Nephron progenitor cell (in vitro differentiated cells): ENCODE measurements around the gene GSTM4.
"Not testable (repeated sequence)": the region's sequence is repeated elsewhere in the genome, so short reads cannot be mapped to it uniquely, and the experiment has no call there.

Experiments
- DNase-seq: peaks from one replicate; pipeline ENCODE4 v3.0.0; 2021
- H3K27ac Mint-ChIP-seq: 2 replicates; pipeline ENCODE4 v1.8.0; 2021; ENCODE audit warnings: mild to moderate bottlenecking, moderate library complexity, mixed read lengths
- H3K27me3 Mint-ChIP-seq: 2 replicates; pipeline ENCODE4 v1.8.0; 2021; ENCODE audit warnings: mild to moderate bottlenecking, low read depth, mixed read lengths; ENCODE audit not compliant: poor library complexity
- H3K36me3 Mint-ChIP-seq: 2 replicates; pipeline ENCODE4 v1.8.0; 2021; ENCODE audit warnings: low read depth, mixed read lengths
- H3K4me1 Mint-ChIP-seq: 2 replicates; pipeline ENCODE4 v1.8.0; 2021; ENCODE audit warnings: mixed read lengths
- H3K4me3 Mint-ChIP-seq: 2 replicates; pipeline ENCODE4 v1.8.0; 2021; ENCODE audit warnings: mild to moderate bottlenecking, moderate library complexity, mixed read lengths
- H3K9me3 Mint-ChIP-seq: 2 replicates; pipeline ENCODE4 v1.8.0; 2021; ENCODE audit warnings: mild to moderate bottlenecking, moderate library complexity, mixed read lengths
- TF ChIP-seq, protein P1 (sequence below): fragments of 200-600 bp; sonication (generic); IDR thresholded peaks from 2 replicates; pipeline ENCODE4 v1.5.0; 2021; ENCODE audit warnings: antibody characterized with exemption

Gene GSTM4

DNA sequence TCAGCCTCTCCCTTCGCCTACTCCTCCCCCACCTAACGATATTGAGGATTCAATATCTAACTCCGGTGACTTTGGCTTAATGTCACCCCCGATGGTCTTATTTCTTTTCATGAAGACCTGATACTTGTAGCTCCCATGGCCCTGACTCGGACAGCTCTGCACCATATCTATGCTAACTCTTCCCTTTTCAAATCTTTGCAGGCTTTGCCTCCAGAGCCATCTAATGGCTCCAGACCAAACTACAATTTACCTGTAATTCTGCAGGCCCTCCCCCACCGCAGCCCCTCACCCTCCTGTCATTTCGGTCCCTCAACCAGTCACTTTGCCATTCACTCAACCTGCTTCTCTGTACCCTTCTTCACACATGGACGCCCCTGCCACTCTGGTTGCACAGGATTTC, 48.3 kb downstream of the GSTM4 start:
- Mint-ChIP-seq H3K9me3 (peaks cover 44% of the 10 kb centered on the region), H3K4me1 (no peaks in the 10 kb centered on the region), H3K36me3 (peaks cover 29% of the 10 kb centered on the region), H3K27me3 (no peaks in the 10 kb centered on the region), H3K27ac (no peak overlapping the region), H3K4me3 (no peak overlapping the region)
- no peak for DNase-seq
- TF ChIP-seq, protein P1, sequence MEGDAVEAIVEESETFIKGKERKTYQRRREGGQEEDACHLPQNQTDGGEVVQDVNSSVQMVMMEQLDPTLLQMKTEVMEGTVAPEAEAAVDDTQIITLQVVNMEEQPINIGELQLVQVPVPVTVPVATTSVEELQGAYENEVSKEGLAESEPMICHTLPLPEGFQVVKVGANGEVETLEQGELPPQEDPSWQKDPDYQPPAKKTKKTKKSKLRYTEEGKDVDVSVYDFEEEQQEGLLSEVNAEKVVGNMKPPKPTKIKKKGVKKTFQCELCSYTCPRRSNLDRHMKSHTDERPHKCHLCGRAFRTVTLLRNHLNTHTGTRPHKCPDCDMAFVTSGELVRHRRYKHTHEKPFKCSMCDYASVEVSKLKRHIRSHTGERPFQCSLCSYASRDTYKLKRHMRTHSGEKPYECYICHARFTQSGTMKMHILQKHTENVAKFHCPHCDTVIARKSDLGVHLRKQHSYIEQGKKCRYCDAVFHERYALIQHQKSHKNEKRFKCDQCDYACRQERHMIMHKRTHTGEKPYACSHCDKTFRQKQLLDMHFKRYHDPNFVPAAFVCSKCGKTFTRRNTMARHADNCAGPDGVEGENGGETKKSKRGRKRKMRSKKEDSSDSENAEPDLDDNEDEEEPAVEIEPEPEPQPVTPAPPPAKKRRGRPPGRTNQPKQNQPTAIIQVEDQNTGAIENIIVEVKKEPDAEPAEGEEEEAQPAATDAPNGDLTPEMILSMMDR = no peak

DNA sequence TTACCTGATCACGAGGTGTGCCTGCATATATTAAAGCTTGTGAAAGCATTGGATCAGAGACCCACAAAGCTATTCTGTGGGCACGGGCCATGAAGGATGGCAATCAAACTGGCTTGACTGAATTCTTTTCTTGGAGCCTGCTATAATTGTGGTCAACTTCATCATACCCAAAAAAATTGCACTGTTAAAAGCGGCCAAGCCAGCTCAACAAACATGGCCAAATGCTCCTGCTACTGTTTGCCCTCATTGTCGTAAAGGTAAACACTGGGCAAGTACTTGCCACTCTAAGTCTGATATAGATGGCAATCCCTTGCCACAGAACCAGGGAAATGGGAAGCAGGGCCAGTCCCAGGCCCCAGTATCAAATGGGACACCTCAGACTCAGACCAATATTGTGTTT, 49.5 kb downstream of the GSTM4 start:
- no peaks in the 10 kb centered on the region for H3K27me3 Mint-ChIP-seq
- no peaks in the 10 kb centered on the region for H3K4me1 Mint-ChIP-seq
- H3K36me3 Mint-ChIP-seq = peaks cover 34% of the 10 kb centered on the region
- TF ChIP-seq, protein P1 = no peak
- peaks cover 53% of the 10 kb centered on the region for H3K9me3 Mint-ChIP-seq
- H3K27ac Mint-ChIP-seq = no peak overlapping the region
- no peak overlapping the region for H3K4me3 Mint-ChIP-seq
- no peak for DNase-seq

DNA sequence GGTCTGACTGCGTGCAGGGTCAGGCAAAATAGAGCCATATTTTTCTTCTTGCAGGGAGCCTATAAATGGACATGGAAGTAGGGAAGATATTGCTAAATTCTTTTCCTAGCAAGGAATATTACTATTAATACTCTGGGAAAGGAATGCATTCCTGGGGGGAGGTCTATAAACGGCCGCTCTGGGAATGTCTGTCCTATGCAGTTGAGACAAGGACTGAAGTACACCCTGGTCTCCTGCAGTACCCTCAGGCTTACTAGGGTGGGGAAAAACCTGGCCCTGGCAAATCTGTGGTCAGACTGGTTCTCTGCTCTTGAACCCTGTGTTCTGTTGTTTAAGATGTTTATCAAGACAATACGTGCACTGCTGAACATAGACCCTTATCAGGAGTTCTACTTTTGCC, 53.0 kb downstream of the GSTM4 start:
- H3K4me3 Mint-ChIP-seq, H3K27me3 Mint-ChIP-seq, DNase-seq, H3K4me1 Mint-ChIP-seq, H3K27ac Mint-ChIP-seq: not testable (repeated sequence)
- Mint-ChIP-seq H3K9me3 (peaks cover 40% of the 10 kb centered on the region), H3K36me3 (peaks cover 25% of the 10 kb centered on the region)

DNA sequence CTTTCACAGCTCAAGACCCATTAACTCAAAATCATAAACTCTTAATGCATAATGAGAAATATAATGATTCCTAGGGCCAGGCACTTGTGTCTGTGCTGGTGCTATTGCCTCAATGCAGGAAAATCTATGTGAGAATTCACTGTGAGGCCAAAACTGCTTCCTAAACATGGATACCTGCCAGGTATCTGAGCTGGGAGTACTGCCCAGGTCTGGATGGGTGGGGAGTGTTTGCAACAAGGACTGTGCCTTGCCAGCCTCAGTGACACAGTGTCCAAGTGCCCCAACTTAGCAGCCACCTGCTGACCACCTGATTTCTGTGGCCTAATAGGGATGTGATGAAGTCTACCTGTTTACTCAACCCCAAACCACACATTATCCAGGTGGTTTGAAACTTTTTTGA, 53.9 kb downstream of the GSTM4 start:
- peaks cover 17% of the 10 kb centered on the region for H3K36me3 Mint-ChIP-seq
- H3K27me3 Mint-ChIP-seq = peaks cover 15% of the 10 kb centered on the region
- H3K4me1 Mint-ChIP-seq, DNase-seq, H3K27ac Mint-ChIP-seq, H3K4me3 Mint-ChIP-seq: not testable (repeated sequence)
- peaks cover 32% of the 10 kb centered on the region for H3K9me3 Mint-ChIP-seq
